HEK293 (cell line): ENCODE results near the gene CAPN5.

Experiments used
- HOXA7 ChIP-seq: sonication (generic); formaldehyde crosslinking; IDR thresholded peaks from 2 replicates; pipeline ENCODE4 v1.8.1; 2022; ENCODE audit warnings: missing genetic modification reagents, borderline replicate concordance
- ZNF677 ChIP-seq: fragments of 450-650 bp; IDR thresholded peaks from 2 replicates; pipeline ENCODE4 v1.5.0; 2018; ENCODE audit warnings: missing biosample characterization, mild to moderate bottlenecking, missing genetic modification characterization, moderate library complexity

- no peak for TF ChIP-seq ZNF677
- TF ChIP-seq HOXA7 (CRISPR knock-in tag): no peak
These were observed 28.5 kb upstream of the CAPN5 start for GRCh38 chr11:77038029-77038824.
